CD4-positive, alpha-beta T cell treated with Interleukin-1 beta for 1 hour (primary cell): Measurements from ENCODE around the gene PALLD.
A peak's percentile ranks its signal among the peaks of the same experiment; 100 is the strongest.
"Not testable (repeated sequence)": the region's sequence is repeated elsewhere in the genome, so short reads cannot be mapped to it uniquely, and the experiment has no call there.

Experiments used
- DNase-seq, 2 donors: peaks; one replicate each; pipeline ENCODE4 v3.0.0-alpha.2; 2020 to 2022

The PALLD gene

DNA sequence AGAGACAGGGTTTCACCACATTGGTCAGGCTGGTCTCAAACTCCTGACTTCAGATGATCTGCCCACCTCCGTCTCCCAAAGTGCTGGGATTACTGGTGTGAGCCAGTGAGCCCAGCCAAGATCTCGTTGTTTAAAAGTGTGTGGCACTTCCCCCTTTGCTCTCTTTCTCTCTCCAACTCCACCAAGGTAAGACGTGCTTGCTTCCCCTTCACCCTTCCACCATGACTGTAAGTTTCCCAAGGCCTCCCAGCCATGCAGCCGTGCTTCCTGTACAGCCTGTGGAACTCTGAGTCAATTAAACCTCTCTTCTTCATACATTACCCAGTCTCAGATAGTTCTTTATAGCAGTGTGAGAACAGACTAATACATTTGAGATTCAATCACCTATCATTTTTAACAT lies 309.4 kb downstream of the PALLD start:
- not testable (repeated sequence) for DNase-seq

DNA sequence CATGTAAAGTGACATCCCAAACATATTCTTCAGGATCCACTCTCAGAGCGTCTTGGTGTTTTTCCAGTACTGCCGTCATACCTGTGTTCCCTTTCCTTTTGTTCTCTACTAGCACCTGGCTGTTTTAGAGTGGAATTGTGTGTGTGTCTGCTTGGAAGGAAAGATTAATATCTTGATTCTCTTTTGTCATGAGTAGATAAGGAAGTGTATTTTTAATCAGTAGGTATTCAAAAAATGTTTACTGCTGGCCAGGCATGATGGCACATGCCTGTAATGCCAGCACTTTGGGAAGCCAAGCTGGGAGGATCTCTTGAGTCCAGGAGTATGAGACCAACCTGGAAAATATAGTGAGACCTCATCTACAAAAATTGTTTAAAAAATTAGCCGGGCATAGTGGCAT lies 314.4 kb downstream of the PALLD start:
- DNase-seq = no peak

DNA sequence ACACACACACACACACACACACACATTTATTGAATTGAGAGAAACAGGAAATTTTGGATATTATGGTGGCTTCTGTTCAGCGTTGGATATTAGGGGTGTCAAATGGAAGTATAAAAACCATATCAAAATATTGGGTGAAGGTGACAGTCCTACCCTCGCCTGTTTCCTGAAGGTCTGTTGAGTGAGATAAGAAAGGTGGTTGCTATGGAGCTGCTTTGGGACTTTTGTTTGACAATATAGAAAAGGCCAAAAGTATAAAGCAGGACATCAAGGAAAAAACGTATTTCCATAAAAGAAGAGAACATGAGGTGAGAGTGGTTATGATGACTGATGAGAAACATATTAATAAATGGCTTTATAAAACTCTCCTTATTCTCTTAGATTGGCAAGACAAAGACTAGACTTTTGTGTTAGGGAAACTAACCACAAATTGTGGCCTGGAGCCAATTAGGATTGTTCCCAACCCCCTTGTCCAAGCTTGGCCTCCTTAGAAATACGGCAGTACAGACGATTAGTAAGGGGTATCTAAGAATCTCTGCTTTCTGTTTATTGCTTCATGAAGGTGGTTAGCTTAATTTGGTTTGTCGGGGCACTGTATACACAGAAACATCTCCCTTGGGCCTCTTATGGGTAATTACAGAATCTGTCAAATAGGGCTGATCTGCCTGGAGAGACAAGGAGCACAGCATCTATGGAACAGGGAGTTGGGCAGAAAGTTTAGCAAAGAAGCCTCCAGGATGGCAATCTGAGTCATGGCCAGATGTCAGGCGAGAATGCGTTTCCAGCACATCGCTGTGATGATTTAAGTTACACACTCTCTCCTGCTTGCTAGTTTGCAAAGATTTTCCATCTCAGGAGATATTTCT lies 315.2 kb downstream of the PALLD start:
- DNase-seq = no peak

DNA sequence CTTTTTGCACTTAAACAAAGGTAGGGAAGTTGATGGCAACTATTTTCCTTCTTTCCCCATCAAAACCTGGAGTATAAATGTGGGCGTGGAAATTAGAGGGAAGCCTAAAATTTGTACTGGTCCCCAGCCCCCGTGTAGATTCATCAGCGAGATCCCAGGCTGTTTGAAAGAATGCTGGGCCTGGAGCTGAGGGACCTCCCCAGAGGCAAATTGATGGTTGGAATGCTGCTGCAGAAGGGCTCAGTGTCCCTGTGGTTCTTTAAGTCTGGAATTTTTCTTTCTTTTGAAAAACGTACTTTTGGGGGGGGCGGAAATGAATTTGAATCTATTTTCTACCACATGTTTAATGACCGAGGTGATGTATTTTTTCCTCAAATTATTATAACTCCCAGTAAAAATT lies 316.0 kb downstream of the PALLD start:
- DNase-seq = no peak

DNA sequence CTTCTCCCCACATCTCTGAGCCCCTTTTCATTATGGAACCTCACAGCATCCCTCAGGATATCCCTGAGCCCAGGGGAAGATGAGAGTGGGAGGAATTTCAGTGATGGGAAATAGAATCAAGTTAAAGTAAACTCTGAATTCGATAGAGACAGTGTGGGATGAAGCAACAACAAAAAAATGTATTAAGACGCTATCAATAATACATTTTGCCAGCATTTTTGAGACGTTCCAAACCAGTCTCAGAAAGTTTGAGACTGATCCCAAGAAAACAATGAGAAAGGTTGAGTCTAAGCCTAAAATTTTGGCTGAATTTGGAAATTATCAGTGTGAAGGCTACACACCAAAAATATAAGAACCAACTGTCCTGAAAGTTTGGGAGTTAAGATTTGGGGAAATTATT lies 317.0 kb downstream of the PALLD start:
- DNase-seq = no peak

DNA sequence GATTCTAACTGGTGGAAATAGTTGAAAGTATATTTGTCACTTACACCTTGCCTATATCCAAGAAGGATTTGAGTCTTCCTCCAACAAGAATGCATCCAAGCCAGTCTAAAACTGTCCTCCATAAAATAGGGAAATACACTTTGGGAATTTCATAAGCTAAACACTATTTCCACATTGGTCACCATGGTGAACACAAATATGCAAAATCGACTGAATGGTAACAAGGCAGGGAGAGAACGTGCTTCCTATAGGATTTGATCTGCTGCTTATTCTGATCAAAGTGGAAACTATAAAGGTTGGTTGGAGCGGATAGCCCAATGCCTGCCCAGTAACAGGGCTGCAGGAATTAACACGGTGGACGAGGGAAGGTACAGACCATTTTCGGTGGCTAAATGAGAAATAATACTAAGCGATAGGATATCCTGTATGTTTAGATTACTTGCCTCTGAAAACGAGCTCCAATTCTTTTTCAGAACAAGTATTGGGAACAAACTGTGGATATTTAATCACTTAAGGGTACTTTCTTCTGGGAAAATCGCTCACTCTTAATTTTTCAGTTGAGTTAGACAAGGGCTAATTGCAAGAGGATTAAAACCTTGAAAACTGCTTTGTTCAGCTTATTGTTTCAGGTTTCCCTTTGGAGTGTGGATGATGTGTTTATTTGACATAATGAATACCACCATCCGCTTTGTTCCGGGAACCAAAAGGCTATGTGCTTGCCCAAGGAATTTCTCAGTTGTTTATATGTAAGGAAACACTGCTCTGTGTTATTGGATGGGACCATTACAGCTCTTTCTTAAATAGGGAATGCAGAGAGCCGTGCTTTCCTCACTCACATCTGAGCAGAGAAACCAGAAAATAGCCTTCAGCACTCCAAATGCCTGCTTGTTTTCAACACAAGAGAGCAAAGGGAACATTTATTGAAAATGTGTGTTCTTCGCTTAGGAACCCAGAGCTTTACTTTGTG lies 318.8 kb downstream of the PALLD start:
- no peak for DNase-seq

DNA sequence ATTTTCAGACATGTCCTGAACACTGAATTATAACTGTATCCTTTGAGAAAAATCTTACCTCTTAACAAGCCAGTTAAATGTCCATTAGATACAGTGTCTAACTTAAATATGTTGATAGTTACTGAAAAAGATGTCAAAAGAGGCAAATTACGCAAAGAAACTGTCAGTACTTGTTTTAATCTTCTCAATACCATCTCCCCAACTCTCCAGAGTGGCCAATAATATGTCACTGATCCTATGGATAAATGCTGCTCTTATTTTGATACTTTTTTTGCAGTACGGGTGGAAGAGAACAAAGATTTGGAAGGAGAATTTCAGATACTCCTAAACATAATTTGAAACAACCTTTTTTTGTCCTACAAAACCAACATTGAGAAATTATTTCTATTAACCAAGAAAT lies 320.5 kb downstream of the PALLD start:
- no peak for DNase-seq

DNA sequence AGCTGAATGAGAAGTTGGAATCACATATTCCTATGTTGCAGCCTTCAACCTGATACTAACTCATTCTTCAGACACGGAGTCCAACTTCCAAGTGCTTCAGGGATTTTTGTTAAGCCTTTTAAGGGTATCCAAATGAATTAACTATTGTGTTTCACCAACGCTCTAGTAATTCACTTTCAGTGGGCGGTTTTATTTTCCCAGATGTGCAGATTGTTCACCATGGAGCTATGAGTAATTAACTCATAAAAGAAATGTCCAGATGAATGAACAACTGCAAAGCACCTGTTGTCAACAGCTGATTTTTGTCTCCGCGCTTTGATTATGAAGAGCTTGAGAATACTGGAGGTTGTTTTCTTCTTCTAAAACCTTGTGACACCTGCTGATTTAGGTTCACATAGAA lies 325.6 kb downstream of the PALLD start:
- DNase-seq = no peak

DNA sequence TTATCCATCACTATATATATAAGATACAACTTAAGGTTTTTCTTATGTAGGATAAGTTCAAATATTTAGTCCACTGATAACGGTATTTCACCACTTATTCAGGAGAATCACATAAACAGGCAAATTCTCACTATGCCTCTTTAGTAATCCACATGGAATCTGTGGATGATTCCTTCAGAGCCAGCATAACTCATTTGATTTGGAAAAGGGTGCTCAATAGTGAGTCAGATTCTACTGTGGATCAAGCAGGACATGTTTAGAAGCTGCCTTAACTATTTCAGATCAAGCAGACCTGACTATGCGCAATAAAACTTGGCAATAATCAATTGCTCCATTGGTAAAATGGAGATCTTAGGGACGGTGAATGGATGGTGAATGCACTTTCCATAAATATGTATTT lies 329.1 kb downstream of the PALLD start:
- DNase-seq = no peak

DNA sequence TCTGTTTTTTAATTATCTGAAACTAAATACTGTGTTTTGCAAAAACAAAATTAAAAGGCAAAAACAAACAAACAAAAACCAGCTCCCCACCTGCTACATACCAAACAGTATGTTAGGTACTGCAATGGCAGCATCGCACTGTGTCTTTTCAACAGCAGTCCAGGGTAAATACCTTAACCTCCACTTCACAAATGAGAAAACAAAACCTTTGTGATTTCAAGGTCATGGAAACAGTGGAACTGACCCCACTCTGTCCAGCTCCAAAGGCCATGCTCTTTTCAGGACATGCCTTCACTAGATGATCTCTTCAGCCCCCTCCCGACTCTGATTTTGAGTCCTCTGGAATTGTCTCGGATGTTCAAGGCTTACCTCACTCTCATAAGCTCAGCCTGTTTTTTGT lies 329.8 kb downstream of the PALLD start:
- DNase-seq = no peak

DNA sequence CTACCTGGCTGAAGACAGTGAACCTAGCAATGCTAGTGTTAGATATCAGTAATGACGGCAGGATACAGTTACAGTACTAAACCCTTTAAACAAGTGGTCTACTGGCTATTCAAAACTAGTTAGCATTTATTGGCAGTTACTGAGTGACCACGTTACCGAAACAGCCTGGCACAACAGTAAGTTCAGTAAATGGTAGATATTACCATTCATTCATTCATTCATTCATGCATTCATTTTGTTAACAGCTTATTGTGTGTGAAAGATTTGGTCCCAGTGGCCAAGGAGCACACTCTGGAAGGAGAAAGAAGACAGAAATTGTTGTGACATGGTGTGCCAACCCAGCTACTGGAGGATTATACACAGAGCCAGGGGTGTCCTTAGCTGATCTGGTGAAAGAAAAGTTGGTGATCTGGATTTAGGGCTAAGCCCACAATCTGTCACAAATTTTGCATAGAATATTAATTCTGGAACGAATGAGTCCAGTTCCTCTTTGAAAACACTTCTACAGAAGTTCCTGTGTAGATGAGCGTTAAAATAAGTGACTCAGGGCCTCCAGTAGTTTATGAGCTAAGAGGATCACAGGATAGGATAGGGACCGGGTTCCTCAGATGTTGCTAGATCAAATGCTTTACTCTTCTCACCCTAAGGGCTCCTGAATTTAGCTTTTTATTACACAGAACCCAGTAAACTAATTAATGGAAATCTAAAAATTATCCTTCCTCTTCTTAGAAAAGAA lies 334.1 kb downstream of the PALLD start:
- DNase-seq = no peak

DNA sequence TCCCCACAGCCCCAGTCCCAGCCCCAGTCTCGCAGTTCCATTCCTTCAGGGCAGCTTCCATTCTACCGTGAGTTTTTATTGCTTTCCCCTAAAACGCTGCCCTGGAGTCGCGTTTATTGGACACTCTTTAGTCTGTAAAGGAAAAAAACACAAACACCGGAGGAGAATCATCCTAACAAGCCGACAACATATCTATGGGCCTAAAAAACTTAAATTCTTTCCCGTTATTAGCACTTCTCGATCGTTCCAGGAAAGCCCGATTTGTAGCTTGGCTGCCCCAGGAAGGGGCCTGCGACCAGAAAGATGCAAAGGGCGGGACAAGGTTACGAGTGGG lies 334.7 kb downstream of the PALLD start:
- no peak for DNase-seq

DNA sequence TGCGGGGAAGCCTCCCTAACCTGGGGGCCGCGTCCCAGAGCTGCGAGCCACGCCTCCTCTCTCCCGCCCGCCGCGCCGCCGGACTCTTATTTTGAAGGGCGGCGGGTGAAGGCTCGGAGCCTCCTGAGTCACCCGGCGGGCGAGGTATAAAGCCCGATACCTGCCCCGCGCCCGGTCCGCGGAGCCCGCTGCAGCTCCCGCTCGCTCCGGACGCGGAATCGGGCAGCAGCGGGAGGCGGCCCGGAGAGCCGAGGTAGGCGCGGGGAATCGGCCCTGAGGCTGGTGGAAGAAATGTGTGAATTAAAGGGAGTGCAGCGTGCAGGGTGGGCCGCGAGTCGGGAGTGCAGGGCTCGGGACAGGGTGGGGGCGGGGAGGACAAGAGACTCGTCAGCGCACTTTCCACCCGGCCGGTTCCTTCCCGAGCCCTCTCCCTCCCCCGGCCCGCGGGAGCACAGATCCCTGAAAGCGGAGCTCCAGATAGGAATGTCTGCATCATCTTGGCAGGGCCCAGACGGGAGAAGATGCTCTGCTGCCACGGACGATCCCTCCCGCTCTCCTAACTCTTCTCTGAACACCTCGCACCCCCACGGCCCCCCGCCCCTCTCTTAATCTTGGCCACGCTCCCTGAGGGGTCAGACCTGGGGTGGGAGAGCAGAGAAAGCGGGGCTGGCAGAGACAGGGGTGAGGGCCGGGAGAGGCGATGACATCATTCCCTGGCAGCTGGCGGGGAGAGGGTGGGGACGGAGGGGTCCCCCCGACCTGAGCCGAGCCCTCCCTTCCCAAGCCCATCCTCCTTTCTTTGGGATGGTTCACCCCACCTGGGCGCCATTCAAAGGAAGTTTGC lies 335.3 kb downstream of the PALLD start:
- DNase-seq = peak; percentile 47 to 55

DNA sequence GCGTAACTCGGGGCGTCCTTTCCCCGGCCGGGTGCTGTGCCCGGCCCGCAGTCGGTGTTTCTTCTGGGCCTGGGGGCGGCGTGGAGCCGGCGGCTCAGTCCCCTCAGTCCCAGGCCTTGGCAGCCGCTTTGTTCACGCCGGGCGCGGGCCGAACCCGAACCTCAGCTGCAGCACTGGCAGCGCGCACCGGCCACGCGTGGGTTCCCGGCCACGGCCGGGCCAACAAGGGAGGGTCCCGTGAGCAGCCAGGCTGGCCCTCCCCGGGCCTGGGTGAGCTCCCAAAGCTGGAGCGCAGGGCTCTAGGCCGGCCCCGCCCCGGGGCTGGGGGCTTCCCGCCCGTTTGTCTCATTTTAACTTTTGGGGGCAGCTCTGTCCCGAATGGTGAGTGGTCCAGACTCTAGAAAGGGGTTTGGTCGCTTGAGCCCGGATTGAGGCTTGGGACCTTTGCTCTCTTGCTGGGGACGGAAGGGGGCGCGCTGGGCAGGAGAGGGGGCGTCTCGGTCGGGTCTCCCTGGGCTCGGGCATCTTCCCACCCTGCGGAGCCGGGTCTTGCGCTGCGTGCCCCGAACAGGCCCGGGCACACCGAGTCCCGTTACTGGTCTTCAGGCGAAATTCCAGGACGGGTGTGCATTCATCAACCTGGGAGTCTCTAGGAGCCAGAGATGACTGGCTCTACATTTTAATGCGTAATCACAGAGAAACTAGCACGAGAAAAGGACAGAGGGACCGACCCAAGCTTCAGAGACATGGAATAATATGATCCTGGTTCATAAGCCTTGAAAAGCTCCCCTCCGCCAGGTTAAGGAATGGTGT lies 336.1 kb downstream of the PALLD start:
- no peak for DNase-seq

DNA sequence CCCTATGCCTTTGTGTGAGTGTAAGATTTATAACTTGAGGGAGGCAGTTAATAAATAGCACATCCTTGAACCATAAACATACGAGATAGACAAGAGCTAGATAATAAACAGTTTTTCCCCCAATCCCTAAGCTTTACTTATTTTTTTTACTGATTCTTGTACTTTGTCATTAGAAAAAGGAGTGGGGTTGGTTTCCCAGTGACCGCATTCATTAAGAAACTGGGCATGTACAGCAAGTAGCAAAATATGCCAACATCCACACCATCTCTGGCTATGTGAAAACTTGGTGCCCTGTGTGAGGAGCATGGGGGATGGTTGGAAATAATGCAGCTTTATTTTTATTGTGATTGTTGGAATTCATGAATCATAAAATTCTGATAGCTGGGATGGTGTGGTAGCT lies 337.0 kb downstream of the PALLD start:
- DNase-seq = no peak

DNA sequence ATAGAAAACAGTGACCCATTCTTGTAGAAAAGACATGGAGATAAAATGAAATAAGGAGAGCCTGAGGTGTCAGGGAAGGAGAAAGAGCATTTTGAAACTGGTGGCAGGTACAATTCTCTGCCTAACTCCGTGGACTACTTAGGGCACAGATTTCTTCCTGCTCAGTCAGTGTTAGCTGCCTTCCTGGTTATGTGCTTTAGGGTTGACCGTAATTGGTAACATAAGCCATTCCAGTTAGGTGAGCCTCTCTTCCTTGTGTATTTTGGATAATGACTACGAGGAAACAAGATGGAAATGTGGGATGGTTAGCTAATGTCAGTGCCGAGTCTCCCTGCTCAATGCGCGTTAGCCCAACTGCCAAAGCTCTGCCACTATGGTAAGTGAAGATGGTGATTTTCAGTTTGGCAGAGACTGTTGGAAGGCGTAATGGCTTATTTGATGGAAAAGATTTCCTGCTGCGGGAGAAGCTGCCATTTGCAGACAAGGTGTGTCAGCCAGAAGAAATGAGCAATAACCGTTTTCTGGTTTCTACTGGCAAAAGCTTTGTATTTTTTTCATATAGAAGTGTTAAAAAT lies 339.1 kb downstream of the PALLD start:
- no peak for DNase-seq

DNA sequence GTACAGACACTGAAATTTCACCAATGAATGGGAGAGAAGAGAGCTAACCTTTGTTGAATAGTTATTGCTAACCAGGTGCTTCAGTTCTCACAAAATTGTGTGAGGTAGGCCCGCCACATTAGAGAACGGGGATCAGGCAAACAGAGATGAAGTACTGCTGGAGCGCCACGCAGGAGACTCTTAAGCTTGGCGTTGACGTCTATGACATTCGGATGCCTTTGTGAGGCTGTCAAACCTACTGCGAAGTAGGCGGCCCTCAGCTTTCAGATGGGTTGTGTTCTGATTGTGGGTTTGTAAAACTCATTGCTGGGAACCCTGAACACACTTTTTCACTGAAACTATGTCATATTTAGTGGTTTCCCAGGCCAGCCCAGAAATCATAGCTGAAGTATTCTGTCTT lies 339.6 kb downstream of the PALLD start:
- no peak for DNase-seq

DNA sequence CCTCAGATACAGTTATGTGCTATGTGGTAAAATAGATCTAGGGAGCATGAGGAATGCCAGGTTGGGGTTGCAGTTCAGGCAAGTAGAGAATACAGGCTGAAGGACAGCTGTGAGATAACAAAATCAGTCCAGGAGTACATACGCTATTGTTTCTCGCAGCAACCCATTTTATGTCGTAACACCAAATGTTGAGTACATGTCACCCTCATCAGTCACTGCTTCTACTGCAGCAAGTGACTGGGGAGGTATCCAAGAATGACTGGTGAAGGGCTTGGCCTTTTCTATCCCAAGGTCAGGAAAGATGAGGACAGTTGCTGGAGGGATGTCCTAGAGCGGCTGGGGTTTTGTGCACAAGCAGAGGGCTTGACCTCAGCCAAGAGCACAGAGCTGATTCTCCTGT lies 341.1 kb downstream of the PALLD start:
- no peak for DNase-seq

DNA sequence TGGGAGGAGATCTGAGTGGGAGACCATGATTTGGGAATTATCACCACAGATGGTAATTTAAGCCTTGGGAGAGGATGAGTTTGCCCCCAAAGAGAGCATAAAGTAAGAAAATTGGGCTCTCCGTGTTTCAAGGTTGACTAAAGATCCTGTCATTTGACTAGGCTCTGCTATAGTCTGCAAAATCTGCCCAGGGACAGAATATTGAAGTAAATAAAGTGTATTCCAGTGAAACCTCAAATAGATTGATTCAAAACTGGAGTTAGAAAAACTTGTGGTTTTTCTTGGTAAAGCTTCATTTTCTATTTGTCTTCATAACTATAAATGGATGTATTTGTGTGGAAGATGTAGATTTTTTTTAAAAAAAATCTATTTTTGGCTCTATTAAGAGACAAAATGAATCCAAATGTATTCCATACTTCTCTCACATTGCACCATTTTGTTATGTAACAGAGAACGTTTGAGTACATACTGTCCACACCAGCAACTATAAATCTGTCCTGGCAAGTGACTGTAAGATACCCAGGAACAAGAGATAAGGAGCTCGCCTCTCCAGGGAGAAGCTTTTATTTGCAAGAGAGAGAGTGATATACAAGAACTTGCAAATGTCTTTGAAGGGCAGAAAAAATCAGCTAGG lies 343.0 kb downstream of the PALLD start:
- no peak for DNase-seq

DNA sequence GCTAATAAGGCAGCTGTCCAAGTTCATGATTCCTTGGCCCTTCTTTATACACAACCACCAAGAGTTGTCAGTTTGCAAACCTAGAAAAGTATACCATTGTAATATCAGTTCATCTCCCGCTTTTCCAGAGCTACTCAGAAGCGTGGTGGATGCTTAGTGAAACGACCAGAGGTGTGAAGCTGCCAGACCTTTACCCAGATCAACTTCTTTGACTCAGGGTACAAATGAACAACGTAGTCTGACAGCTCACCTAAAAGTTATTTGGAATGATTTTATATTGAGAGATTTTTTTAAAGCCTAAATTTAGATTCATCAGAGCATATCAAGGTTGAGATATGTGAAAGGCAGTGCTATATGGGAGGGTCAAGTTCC lies 343.5 kb downstream of the PALLD start:
- no peak for DNase-seq
